ENCODE data around the gene PARD6B.
"Not testable (repeated sequence)": the region's sequence is repeated elsewhere in the genome, so short reads cannot be mapped to it uniquely, and the experiment has no call there.

Gene PARD6B

DNA sequence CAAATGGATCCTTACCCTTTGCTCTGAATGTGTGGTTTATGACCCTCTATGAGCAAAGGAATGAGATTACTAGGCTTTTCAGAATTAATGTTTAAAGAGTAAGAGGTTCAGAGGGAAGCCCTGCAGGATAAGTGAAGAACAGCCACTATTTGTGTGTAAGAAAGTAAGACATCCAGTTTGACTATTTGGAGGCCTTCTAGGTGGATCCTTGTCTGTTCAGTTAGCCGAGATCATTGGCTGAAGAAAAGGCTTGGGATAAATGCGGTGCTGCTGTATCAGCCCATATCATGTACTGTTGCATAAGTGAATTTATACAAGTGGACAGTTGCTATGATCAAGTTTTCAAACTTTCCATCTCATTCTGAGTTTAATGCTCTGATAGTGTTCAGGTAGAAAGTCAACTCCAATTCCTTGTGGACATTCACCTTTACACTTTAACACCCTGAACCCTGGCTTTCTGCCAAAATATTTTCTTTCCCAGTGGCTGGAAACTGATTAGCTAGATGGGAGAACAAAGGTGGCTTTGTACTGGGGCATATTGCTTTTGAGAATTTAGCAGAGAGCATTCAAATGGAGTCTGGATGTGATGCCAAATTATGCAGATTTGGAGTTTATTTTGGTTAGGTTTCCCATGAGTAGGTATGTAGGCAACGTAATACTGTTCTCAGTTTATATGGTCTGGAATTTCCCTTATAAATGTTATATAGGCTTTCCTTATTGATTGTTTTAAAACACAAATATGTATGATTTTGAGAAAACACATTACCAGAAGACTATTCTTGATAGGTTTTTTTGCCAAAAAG is 15.0 kb downstream of the PARD6B start:
- DNase-seq (ENCODE audit: low spot score): peak; percentile 76

DNA sequence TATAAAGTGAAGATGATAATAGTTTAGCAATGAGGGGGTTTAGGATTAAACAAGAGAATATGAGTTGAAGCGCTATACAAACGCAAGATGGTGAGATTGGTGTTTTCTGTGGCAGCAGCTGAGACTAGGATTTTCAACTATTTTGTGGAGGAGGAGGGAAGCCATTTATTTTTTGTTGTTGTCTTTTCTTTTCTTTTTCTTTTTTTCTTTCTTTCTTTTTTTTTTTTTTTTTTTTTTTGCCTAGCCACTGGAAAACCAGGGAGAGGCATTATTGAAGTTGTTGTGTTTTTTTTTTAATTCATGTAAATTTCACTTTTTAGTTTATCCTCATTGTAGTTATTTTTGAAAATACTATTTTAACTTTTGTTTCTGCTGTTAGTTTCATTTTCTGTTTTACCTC is 15.9 kb downstream of the PARD6B start:
- DNase-seq (ENCODE audit: low spot score): no peak

DNA sequence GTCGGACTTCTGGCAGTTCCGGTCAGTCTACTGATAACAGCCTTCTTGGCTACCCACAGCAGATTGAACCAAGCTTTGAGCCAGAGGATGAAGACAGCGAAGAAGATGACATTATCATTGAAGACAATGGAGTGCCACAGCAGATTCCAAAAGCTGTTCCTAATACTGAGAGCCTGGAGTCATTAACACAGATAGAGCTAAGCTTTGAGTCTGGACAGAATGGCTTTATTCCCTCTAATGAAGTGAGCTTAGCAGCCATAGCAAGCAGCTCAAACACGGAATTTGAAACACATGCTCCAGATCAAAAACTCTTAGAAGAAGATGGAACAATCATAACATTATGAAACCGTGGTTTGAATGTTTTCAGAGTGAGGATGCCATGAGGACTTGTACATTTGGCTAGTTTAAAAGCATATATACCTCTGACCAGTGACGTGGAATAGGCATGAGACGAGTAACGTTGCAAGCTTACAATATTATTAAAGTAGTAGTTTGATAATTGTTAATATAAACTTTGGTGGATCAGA is 18.8 kb downstream of the PARD6B start:
- no peak for DNase-seq (ENCODE audit: low spot score)

DNA sequence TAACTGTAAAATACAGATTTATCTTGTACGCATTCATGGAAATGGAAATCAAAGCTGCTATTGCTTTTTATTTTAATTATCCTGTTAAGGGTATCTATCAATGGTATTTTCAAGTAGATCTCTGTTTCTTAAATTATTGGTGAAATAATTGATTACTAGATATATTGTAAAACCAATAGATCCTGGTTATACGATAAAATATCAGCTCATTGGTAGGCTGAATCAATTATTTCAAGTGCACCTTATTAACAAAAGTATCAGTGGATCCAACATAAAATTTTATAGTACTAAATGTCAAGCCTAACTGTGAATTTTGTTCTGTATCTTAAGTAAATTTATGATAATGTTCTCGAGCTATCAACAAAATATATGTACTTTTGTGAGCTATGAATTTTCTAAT is 21.8 kb downstream of the PARD6B start:
- DNase-seq (ENCODE audit: low spot score): no peak

DNA sequence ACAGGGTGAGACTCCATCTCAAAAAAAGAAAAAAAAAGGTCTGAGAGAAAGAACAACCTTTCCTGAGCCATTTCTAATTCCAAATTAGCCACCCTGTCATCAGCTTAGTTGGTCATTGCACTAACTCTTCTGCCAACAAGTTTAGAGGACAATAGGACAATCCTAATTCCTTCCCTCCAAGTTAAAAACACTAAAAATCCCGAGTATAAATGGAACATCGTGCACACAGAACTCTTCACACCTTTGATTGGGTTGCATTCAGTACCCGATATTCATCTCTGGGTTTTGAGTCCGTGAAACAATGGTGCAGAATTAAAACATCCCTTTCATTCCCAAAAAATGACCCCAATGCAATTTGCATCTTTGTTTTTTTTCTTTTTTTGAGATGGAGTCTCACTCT is 23.0 kb downstream of the PARD6B start:
- no peak for DNase-seq (ENCODE audit: low spot score)

DNA sequence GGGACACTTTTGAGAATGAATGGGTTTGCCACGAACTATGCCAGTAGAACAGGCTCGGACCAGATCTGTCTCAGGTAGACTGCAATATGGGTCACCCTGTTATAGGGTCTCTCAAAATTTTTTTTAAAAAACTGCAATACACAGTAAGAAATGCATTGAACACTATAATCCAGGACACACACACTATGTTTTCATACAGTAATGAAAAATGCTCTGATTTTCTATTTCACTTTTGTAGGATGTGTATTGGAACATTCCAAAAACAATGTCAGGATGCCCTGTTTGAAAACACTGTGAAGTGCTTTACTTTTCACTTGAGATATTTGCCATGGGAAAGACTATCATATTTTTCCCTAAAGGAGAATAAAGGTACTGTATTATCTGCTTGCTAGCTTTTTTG is 25.1 kb downstream of the PARD6B start:
- no peak for DNase-seq (ENCODE audit: low spot score)

DNA sequence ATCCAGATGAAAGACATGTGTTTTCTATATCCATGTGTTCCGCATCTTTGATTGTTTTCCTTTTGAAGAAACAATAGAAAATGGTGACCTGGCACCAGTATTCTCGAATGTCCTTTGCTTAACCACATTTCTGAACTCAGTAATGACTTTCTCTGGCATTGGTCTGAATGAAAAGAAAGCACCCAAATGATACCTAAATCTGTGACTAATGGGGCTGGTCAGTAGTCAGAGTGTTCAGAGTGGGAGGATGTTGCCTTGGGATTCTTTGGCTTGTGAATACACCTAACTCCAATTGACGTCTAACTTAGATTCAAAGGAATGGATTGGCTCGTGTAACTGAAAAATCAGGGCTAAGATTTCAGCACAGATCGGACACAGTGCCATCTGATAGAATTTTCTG is 27.1 kb downstream of the PARD6B start:
- peak; percentile 47 for DNase-seq (ENCODE audit: low spot score)

DNA sequence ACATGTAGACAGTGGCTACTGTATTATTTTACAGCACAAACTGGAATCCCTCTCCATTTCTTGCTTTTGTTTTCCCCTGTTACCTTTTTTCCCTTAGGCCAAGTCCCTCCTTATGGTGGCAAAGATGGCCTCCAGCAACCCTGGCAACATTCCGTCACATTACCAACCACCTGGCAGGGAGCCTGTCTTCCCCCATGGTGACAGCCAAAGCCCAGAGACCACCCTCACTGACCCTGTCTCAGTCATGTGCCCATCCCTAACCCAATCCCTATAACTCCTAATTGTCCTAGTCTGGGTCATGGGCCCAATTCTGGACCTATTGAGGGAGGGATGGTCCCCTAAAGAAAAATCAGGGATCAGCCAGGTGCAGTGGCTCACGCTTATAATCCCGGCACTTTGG is 27.6 kb downstream of the PARD6B start:
- DNase-seq (ENCODE audit: low spot score): no peak

DNA sequence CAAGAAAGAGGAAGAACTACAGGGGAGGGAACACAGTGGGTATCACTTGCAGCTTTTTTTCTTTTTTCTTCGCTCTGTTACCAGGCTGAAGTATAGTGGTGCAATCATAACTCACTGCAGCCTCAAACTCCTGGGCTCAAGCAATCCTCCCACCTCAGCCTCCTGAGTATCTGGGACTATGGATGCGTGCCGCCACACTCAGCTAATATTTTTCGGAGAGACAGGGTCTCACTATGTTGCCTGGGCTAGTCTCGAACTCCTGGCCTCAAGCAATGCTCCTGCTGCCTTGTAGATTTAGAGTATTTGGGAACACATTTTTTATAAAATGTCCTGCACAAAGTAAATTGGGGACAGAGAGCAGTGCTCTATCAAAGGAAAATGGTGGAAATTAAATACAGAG is 28.3 kb downstream of the PARD6B start:
- DNase-seq (ENCODE audit: low spot score): no peak

DNA sequence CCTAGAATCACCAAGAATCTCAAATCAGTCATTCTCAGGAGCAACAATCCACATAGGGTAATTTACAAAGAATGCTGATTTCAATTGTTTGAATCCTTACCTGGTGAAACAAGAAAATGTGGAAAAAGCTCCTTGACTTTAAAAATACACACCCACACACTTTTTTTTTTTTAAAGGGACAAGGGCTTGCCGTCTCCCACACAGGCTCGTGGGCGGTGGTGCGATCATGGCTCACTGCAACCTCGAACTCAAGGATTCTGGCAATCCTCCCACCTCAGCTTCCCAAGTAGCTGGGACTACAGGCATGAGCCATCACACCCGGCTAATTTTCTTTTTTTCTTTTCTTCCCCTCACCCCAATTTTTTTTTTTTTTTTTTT is 30.7 kb downstream of the PARD6B start:
- DNase-seq (ENCODE audit: low spot score): no peak

DNA sequence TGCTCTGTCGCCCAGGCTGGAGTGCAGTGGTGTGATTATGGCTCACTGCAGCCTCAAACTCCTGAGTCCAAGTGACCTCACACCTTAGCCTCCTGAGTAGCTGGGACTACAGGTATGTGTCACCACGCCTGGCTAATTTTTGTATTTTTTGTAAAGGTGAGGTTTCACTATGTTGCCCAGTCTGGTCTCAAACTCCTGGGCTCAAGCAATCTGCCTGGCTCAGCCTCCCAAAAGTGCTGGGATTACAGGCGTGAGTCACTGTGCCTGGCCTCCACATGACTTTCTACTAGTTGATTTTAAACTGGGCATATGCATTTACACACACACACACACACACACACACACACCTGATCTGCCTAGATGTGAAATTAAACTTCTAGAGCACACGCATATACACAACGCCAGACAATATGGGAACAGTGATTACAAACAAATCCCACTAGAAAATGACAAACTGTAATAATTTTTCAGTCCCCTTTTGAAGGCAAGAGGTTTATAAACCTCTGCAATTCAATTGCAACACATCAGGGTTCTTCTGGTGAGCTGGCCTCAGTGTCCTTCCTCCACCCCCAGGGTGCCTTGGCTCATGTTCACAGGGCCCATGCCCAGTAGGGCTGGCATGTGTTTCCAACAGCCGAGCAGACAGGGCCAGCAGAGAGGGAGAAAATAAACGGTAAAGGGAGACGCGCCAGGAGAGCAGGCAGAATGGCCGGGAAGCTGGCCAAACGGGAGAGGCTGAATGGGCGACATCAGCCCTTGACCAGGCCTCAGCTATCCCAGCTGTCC is 31.2 kb downstream of the PARD6B start:
- peak; percentile 87 for DNase-seq (ENCODE audit: low spot score)

DNA sequence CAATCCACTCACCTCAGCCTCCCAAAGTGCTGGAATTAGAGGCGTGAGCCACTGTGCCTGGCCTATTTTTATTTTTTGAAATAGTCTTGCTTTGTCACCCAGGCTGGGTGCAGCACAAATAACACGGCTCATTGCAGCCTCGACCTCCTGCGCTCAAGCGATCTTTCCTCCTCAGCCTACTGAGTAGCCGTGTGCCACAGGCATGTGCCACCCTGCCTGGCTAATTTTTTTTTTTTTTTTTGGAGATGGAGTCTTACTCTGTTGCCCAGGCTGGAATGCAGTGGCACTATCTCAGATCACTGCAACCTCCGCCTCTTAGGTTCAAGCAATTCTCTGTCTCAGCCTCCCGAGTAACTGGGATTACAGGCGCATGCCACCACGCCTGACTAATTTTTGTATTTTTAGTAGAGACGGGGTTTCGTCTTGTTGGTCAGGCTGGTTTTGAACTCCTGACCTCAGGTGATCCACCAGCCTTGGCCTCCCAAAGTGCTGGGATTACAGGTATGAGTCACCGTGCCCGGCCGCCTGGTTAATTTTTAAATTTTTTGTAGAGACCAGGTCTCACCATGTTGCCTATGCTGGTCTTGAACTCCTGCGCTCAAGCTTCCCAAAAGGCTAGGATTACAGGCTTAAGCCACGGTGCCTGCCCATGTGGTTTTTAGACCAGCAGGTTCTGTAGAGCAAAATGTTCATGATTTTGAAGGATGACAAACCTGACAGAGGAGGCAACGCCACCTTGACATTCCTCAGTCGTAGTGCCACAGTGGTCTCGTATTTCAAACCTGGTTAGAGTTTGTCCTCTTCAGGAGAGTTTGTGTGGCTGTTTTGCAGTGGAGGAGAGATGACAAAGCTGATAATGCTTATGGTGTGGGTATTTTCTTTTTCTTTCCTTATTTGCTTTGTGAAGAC is 32.4 kb downstream of the PARD6B start:
- peak; percentile 70 for DNase-seq (ENCODE audit: low spot score)

DNA sequence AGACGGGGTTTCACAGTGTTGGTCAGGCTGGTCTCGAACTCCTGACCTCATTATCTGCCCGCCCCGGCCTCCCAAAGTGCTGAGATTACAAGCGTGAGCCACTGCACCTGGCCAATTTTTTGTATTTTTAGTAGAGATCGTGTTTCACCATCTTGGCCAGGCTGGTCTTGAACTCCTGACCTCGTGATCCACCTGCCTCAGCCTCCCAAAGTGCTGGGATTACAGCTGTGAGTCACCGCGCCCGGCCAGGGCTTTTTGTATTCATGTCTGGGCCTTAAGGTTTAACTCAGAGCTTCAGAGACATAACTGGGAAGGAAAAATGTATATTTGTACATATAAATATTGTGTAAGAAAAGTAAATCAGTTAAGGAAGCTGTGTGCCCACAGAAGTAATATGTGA is 33.9 kb downstream of the PARD6B start:
- not testable (repeated sequence) for DNase-seq (ENCODE audit: low spot score)

DNA sequence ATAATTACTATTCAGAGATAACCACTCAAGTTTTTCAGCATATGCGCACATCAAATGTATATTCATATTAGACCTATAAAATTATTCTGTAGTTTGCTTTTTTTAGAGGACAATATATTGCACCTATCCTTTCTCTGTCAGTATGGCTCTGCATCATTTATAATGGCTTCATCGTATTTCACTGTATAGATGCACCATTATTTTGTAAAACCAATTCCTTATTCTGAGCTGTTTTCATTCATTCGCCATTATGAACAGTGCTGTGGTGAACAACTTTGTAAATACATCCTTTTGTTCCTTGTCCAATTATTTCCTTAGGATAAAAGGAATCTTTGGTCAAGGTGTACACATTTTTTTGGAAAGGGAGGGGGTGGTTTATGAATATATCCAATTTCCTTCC is 34.3 kb downstream of the PARD6B start:
- no peak for DNase-seq (ENCODE audit: low spot score)

DNA sequence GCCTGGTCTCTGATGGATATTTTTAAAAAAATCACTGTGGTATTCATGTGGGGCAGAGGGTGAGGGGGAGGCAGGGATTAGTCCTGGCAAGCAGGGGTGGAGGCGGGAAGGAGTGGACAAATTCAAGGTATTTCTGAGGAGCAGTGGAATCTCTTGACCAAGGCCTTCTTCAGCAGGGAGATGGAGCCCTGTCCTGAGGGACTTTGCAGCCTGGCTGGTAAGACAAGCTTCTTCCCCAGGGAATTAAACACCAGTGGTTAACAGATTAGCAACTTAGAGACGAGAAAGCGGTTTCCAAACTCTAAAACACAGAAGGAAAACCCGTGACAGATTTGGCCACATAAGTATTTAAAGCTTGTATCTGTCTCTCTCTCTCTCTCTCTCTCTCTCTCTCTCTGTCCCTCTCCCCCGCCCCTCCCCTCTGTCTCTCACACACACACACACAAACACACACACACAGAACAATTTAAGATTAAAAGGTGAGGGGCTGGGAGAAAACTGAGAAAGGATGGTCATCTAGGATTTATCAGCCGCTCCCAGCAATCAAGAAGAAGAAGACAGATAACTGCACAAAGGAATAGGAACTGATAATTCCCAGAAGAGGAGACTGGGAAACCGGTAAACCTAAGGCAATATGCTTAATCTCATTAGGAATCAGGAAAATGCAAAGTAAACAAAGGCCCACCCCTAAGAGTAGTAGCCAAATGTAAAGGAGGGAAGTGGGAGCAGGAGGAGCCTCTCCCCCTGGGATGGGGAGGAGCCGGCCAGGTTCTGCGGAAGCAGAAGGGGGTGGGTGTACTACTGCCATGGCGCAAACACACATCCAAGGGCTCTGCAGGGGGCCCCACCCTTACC is 35.8 kb downstream of the PARD6B start:
- not testable (repeated sequence) for DNase-seq (ENCODE audit: low spot score)

DNA sequence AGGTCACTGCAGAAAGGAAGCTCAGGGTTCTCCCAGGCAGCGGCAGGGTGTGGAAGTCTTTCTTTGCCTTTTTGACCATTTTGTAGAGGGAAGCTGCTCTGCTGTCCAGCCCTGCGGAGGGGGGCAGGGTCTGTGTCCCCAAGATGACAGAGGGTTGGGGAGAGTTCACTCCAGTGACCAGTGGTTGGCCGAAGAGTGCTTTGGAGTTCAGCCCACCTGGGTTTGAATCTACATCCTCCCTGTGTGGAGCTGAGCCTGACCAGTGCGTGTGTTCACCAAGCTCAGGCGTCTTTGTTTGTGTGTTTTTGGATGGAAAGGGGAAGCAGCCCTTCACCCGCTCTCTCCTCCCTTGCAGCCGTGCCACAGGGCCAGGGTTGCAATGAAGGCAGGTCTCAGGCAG is 37.6 kb downstream of the PARD6B start:
- not testable (repeated sequence) for DNase-seq (ENCODE audit: low spot score)

DNA sequence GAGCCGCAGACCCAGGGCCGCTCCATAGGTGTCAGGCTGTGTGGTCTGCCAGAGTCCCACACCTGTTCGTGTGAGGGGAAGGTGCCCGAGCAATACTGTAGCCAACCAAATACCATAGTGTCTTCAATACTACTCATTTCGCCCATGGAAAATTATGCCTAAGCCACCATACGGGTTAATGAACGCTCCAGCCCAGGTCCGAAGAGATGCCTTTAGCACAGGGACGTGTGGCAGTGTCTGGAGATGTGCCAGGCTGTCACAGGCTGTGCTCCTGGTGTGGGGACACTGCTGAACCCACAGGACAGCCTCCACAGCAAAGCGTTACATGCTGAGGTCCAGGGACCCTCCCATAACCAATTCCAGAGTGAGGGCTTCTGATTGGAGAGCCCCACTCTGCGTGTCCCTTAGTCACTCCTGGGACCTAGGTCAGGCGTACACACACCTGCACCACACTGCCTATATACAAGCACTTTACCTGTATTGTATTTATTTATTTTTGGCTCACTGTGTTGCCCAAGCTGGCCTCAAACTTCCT is 38.2 kb downstream of the PARD6B start:
- DNase-seq (ENCODE audit: low spot score): not testable (repeated sequence)

DNA sequence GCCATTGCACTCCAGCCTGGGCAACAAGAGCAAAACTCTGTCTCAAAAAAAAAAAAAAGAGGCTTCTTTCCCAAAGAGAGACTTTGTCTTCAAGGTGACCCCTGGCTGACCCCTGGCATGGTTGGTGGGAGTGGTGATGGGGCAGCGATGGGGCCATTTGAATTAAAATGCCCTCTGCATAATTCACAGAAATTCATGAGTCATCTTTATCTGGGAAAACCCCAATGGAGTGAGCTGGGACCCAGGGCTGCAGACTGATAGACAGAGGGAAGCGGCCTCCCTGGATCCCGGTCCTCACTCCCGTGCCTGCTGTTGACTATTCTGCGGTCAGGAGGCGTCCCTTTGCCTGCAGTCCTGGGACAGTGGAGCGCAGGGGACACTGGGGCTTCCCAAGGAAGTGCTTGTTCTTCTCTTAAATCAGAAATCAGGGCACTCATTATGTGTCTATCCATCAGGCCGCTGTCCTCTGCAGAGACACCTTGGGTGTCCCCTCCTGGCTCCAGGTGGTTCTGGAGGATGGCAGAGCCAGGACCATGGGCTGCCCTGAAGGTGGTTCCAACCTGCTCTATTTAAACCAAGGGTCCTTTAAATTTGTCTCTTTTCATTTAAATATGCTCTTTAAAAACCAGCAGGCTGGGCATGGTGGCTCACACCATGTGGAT is 40.2 kb downstream of the PARD6B start:
- peak; percentile 53 for DNase-seq (ENCODE audit: low spot score)

DNA sequence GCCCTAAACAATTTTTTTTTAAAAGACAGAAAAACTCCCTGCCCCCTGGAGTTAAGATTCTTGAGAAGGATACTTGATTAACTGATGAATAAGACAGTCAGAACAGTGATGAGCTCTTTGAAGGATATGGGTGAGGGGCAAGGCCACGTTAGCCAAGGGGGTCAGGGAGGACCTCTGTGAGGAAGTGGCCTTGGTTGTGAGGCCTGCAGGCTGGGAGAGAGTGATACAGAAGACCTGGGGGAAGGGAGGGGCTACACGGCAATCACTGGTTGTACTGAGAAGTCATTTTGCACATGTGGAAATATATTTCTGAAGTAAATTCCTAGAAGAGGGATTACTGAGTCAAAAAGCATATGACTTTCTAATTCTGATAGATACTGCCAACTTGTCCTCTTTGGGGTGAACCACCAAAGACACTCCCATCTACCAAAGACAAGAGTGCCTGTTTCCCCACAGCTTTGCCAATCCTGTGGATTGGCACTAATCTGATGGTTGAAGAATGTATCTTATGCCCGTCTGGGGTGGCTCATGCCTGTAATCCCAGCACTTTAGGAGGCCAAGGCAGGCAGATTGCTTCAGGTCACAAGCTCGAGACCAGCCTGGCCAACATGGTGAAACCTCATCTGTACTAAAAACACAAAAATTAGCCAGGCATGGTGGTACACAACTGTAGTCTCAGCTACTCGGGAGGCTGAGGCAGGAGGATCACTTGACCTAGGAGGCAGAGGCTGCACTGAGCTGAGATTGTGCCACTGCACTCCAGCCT is 41.2 kb downstream of the PARD6B start:
- no peak for DNase-seq (ENCODE audit: low spot score)

DNA sequence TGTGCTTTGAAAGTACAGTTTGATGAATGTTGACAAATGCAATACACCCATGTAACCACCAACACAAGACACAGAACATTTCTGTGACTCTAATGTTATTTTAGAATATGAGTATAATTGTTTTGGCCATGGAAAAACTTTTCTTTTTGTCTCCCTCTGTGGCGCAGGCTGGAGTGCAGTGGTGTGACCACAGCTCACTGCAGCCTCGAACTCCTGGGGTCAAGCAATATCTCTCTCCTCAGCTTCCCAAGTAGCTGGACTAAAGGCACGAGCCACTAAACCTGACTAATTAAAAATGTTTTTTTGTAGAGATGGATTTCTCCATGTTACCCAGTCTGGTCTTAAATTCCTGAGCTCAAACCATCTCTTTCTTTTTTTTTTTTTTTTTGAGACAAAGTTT is 43.1 kb downstream of the PARD6B start:
- no peak for DNase-seq (ENCODE audit: low spot score)
